NCI-H1105 treated with DMSO at 0.1 percent for 48 hours (cell line): Measurements from ENCODE around the gene HPSE2.
"Not testable (repeated sequence)": the region's sequence is repeated elsewhere in the genome, so short reads cannot be mapped to it uniquely, and the experiment has no call there.

Experiments used
- DNase-seq: peaks from one replicate; lab custom pipeline; 2025; lab: John Stamatoyannopoulos, UW

HPSE2 gene

DNA sequence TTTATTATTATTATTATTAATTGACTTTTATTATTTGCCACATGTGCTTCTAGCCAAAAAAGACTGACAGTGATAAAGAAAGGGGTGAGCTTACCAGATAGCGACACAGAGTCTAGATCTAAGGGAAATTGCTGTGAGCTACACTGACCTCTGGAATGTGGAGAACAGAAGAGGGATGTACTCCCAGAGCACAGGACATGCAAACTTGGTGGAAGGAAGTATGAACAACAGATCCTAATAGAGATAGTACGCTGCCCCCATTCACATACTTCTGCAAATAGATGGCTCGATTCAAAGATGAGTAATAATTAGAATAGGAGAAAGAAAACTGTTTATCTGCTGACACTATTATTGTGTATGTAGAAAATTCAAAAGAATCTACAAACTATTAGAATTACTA, 679.6 kb downstream of the HPSE2 start:
- DNase-seq: no peak

DNA sequence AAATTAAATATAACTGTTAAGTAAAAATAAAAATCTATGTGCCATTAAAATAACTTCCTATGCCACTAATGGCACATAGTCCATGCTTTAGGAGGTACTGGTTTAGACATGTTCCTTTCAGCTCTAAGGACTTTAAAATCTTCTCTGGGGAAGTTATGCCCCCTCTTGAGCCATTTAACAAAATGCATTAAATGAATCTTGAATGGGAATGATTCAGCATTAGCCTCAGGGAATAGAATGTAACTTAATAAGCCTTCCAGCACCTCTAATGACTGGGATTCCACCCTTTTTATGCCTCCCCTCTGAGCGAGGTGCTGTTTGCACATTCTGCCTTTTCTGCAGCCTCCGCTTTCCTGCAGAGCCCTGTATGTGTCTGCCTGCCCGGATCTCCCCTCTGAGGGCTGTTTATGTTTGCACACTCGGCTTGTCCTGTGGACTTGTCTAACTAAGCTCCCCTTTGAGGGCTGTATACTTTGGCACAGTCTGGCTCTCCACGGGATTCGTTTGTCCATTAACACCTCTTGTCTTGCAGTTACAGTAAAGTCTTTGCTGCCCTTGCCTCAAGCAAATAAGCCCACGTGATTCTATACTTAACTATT, 680.5 kb downstream of the HPSE2 start:
- DNase-seq: peak; percentile 50

DNA sequence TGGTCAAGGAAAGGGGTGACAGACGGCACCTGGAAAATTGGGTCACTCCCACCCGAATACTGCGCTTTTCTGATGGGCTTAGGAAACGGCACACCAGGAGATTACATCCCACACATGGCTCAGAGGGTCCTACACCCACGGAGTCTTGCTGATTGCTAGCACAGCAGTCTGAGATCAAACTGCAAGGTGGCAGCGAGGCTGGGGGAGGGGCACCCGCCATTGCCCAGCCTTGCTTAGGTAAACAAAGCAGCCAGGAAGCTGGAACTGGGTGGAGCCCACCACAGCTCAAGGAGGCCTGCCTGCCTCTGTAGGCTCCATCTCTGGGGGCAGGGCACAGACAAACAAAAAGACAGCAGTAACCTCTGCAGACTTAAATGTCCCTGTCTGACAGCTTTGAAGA, 694.1 kb downstream of the HPSE2 start:
- not testable (repeated sequence) for DNase-seq

DNA sequence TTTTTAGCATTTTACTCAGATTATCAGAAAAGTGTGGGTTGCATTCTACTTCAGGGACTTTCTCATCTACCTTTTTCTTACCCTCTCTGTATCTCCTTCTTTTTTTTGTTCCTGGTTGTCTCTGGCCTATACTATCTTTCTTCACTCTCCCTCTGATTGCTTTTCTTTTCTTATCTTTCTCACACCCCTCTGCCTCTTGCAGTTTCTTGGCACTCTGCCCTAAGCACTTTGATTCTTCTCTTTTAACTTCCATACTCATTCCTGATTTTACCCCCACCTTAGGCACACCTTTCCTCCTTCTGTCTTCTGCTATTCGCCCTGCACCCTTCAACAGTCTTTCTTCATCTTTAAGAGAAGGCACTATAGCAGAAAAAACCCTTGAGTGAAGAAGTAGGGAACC, 696.1 kb downstream of the HPSE2 start:
- no peak for DNase-seq

DNA sequence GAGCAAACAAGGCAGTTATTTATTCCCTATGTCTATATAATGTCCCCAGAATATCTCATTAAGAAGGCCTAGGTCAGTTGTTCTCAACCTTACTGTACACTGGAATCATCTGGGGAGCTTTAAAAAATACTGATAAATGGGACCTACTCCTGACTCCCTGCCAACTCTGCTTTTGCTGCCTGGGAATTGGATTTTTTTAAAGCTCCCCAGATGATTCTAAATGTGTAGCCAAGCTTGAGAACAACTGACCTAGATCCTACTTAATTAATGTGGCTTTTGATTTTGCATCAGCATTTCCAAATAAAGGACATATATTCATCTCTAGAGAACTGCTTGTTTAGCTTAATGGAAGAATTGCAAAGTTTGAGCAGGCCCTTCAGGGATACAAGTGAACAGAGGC, 697.2 kb downstream of the HPSE2 start:
- DNase-seq: no peak

DNA sequence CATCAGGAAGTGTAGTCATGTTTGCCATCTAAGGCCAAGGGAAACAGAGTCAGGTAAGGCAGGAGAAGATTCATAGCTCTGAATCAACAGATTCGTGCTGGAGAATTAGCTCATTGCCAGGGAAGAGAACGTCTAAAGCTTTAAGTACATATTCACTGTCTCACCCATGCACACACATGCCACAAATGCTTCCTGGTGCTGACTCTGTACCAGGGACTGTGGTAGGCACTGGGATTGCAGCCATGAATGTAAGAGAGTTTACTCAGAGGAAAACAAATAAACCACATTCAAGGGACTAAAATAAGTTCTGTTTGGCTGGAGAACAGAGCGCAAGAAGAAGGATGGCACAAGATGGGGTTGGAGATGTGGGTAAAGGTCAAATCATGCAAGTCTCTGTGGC, 699.1 kb downstream of the HPSE2 start:
- DNase-seq: no peak

DNA sequence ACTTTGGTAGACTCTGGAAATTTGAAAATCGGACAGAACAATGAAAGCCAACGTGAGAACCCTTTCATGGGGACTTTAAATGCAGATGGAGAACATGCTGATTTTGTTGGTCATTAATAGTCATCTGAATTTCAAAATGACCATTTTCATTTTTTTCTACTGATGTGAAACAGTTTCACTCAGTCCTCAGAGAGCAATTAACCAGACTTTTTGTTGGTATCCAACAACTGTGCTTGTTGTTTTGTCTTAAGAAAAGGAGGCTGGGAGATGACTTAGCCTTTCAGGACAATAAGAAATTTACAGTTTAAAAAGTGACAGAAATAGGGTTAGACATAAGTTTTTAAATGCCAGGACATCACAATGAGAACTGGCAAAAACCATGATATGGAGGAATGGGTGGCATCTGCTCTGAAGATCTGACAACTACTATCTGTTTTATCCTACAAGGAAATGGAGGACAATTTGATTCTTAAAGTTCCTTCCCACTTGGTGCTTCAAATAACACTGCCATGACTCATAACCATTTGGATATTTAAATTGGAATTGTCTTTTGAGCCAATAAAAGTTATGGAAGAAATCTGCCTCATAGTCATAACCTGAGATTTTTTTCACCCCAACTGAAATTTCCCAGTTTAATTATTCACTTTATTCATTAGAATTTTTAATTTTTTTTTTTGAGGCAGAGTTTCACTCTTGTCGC, 701.8 kb downstream of the HPSE2 start:
- no peak for DNase-seq

DNA sequence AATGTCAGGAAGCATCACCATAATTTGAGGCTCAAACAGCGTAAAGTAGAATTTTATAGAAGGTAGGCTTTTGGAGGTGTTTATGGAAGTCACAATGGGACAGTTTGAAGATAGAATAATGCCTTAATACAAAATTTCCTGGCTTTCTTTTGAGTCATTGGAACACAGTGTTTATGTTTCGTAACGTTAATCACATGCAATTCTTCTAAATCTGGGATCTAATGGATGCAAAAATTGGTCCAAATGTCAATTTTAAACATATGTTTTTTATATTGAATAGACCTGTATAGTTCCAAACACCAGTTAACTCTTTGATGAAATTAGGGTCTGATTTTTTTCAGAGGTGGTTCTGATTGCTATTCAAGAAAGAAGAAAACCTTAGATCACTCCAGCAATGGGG, 702.4 kb downstream of the HPSE2 start:
- no peak for DNase-seq

DNA sequence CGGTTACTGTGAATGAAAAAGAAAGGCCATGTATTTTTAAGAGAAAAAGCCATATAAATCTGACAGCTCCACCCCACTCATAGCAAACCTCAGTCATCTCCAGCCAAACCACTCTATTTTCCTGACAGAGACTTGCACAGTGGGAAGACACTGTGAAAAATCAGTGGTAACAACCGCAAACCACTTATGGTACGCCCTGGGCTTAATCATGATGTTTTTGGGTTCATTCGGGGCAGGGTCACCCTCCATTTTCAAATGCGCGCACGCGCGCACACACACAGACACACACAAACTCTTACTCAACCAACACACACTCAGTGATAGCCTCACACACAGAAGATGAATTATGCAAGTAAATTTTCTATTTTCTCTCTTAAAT, 706.9 kb downstream of the HPSE2 start:
- DNase-seq: no peak

DNA sequence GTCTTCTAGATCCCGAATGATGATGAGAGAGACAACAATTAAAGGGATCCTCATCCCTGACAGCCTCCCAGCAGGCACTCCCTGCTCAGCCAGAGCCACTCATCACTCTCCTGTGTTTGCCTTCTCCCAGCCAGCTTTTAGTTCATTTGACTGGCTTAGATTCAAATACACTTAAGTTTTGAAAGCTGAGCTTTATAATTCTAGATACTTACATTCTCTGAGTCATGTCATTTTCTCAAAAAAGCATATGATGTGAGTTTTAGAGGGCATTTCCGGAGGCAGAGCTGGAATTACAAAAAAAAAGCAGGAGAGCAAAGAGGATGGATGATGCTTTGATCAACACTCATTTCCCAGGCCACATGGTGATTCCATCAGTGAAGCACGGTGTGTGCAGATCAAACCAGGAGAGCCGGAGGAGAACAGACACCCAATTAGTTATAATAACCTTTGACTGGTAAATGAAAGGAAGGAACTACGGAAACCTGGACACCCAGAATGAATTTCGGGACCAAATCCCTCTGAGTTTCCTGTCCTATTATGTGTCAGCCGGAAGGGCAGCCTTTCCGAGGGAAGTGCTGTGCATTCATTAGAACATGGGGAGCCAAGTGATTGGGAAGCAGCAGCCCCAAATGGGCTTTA, 707.4 kb downstream of the HPSE2 start:
- no peak for DNase-seq

DNA sequence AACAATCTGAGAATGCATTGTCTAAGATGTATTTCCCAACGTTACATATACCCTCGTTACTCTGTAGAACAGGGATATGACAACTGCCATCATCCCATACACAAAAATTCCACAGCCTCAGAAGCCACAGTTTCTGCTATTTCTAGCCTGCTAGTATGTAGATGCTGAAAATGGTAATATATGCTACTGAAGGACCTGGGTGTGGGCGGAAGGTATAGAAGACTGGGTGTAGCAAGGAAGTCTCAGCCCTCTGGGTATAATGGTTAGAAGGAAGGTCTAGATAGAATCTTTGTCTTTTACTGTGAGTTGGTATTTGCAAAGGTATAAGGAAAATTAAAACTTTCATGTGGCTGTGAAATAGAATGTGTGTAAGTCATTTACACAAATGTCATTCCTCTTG, 709.7 kb downstream of the HPSE2 start:
- DNase-seq: no peak

DNA sequence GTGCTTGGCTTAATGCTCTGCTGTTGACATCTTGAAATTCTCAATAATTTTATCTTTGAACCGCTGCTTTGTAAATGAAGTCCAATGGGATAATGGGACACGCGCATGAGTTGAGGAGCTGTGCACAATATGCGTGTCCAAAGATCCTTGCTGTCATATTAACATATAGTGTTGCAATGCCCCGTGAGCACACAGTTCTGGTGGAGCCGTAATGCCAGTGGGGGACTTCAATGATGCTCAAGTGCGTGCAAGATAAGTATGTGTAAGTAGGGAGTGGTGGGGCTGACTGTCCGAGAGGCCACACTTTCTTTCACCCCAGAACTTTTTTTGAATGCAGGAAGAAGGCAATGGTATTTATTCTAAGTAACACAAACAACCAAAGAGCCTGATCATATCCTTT, 711.5 kb downstream of the HPSE2 start:
- no peak for DNase-seq

DNA sequence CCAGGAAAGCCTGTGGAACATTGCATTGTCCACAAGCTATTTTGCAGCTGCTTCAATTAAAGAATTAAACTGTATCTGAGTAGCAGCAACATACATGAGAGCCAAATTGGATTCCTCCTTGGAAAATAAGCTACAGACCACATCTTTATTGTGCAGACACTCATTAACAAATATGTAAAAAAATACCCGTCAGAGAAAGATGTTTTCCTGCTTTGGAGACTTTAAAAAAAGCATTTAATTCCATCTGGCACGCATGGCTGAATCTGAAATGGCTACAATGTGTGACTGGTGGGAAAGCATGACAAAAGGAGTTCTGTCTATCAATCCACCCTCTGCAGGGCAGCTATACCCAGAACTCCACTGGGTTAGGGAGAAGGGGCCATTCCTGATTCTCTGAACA, 715.8 kb downstream of the HPSE2 start:
- no peak for DNase-seq

DNA sequence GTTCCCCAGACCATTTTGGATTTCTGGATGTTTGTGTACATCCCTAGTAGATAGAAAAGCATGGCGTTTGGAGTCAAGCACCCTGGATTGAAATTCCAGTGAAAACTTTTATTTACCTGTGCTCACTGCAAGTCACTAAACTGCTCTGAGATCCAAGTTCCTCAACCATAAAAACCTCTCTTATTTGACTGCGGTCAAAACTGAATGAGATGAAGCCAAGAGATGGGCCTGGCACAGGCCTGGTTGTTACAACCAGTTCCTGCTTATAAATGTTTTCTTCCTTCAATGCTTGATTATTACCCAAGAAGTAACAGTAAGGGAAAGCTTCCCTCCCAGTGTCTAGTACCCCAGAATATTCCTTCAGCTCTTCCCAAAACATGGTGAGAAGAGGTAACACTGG, 718.0 kb downstream of the HPSE2 start:
- DNase-seq: no peak

DNA sequence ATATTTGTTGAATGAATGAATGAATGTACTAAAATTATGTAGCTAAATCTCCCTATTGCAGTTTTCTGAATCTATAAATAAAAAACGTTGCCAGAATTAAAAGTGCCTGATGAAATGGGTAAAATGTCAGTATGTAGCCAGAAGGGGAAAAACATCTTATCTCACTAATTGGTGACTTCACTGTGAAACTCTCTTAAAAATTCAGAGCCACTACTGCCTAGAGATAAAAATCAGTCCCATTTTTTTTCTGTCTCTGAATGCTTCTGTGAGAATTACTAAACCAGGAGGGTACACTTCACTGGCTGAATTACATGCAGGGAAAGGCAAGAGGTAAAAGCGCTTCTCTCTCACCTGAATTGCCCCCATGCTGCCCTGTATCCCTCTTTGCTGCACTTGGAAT, 719.3 kb downstream of the HPSE2 start:
- no peak for DNase-seq

DNA sequence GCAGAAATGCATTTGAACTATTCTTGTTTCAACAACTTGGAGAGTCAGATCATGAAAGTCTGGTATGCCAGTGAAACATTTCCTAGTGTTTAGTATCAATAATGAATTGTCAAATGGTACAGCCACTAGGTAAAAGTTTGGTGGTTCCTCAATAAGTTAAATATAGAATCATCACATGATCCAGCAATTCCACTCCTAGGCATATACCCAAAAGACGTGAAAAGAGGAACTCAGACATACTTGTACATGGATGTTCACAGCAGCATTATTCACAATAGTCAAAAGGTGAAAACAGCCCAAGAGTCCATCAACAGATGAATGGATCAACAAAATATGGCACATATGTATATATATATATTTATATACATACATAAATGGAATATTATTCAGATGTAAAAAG, 721.9 kb downstream of the HPSE2 start:
- DNase-seq: no peak

DNA sequence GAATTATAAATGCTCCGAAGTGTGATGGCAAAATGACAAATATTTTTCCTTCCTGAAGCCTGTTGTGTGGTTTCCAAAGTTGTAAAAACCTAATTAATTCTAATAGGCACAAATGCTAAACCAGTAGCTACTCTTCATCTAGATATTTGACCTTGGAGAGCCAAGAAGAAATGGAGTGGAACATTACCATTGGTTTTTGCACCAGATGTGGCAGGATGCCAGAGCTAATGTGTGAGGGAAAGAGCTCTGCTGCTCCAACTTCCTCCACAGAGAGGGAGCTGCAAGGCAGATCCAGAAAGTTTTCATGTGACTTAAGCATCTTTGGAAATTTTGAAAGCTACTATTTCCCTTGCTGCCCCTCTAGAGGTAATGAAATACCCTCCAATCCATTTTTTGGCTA, 723.8 kb downstream of the HPSE2 start:
- DNase-seq: peak; percentile 7

DNA sequence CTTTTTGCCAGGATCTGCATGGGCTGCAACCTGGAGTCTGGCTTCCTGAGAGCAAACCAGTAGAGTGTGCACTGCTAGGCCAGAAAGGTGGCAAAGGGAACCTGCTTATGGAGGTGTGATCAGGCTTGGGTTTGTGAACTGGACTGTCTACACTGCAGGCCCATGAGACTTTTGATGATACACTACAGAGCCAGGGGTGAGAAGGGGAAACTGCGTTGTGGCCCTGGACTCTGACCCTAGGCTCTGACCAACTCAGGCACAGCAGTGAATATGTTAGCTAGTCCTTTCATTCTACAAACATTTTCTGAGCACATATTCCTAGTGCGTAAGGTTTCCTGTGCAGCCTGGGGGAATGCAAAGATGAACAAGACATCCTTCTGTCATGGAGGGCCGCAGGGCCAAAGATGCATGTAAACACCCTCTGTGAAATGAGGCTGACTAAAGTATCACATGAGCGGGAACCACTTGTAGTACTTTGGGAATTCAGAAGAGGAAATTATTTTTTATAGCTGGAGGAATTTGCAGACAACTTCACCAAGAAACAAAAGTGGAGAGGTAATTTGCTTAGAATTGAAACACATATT, 725.1 kb downstream of the HPSE2 start:
- no peak for DNase-seq

DNA sequence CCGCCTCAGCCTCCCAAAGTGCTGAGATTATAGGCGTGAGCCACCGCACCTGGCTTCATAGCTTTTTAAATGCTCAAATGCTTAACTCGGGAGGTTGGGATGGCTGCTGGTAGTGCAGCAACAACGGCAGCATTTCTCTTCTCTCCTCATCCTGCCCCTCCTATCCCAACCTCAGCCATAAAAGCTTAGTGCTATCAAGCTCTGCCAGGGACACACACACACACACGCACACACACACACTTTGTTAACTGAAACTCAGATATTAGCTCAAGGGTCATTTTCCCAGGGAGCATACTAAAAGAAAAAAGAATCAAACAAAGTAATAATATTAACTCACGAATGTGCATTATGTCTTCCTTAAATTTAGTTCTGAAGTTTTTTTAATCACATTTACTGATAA, 725.9 kb downstream of the HPSE2 start:
- DNase-seq: no peak

DNA sequence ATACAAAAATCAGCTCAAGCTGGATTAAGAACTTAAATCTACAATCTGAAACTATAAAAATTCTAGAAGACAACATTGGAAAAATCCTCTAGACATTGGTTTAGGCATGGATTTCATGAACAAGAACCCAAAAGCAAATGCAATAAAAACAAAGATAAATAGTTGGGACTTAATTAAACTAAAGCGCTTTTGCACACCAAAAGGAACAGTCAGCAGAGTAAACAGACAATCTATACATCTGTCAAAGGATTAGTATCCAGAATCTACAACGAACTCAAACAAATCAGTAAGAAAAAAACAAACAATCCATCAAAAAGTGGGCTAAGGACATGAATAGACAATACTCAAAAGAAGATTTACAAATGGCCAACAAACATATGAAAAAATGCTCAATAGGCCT, 733.1 kb downstream of the HPSE2 start:
- DNase-seq: not testable (repeated sequence)

DNA sequence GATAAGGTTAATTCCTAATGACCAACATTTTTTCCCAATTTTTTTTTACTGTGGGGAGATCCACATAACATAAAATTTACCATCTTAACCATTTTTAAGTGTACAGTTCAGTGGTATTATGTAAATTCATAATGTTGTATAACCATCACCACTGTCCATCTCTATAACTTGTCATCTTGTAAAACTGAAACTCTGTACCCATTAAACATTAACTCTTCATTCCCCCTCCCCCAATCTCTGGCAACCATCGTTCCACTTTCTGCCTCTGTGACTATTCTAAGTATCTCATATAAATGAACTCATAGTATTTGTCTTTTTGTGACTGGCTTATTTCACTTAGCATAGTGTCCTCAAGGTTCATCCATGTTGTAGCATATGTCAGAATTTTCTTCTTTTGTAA, 742.9 kb downstream of the HPSE2 start:
- DNase-seq: no peak

DNA sequence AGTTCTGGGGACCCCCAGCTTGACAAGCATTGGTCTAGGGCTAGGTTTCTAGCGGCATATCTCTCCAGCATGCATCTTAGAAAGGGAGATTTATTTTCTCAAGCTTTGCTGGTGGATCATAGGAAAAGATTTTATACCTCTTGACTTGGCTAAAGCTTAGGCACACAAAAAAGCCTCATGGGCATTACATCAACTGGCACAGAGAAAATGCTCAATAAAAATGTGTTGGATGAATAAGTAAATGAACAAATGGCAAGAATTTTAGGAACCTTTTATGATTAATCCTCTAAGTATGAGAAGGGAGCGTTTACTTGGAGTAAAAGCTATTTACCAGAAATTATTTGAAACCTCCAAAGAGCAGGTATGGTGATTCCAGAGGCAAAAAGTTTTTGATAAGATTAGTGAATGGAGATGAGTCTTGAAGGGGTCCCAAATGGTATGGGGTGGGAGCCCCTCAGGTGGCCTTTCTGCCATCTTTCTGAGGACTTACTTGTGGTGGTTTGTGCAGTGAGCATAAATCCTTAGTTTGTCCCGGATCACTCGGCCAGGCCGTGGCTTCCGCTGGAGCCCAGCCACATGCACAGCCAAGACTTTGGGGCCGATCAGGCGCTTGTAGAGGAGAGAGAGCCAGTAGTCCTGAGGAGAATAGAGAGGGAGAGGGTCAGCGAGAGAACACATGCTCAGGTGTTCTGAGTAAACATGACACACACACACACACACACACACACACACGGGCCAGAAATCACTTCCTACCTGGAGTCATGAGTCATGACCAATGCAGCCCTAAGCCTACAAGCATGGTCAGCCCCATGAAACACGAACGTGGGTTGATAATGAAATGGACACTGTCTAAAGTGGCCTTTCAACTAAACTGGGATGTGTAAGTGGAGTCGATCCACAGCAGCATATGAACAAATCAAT, 745.8 kb downstream of the HPSE2 start:
- DNase-seq: no peak
